Kidney epithelial cell (primary cell): ENCODE results near the gene RNASEH1. TPM values are rescaled to one million over a fixed set of nuclear protein-coding genes. Genes with fewer than 3 reads are reported as not detected.
"Not testable (repeated sequence)": the region's sequence is repeated elsewhere in the genome, so short reads cannot be mapped to it uniquely, and the experiment has no call there.

Source experiments
- DNase-seq: peaks from one replicate; pipeline ENCODE4 v3.0.0-alpha.2; 2010; ENCODE audit warnings: low read depth
- H3K27me3 ChIP-seq: 2 replicates; pipeline ENCODE4 v1.6.0; 2011; ENCODE audit warnings: low read length; ENCODE audit not compliant: control insufficient read depth, insufficient read depth
- H3K36me3 ChIP-seq: 2 replicates; pipeline ENCODE4 v1.5.1; 2011; ENCODE audit warnings: low read length; ENCODE audit not compliant: control insufficient read depth, insufficient read depth
- H3K4me3 ChIP-seq: 2 replicates; pipeline ENCODE4 v1.5.1; 2011; ENCODE audit warnings: low read depth, mild to moderate bottlenecking, control low read depth, low read length
- total RNA-seq: library from RNA; depleted of rRNA; stranded (reverse); fragments of >200 nt; gene quantifications from 2 replicates; pipeline ENCODE4 v1.2.3, GENCODE V29; 2015
- TF ChIP-seq, protein P1 (sequence below): IDR thresholded peaks from 2 replicates; pipeline ENCODE4 v1.5.1; 2011; ENCODE audit warnings: mild to moderate bottlenecking, moderate library complexity, low read length, control low read depth, inconsistent platforms; ENCODE audit not compliant: insufficient read depth, poor library complexity, severe bottlenecking

RNASEH1 gene
- total RNA-seq, 1 donor from 2014 or later: 43.0 TPM

DNA sequence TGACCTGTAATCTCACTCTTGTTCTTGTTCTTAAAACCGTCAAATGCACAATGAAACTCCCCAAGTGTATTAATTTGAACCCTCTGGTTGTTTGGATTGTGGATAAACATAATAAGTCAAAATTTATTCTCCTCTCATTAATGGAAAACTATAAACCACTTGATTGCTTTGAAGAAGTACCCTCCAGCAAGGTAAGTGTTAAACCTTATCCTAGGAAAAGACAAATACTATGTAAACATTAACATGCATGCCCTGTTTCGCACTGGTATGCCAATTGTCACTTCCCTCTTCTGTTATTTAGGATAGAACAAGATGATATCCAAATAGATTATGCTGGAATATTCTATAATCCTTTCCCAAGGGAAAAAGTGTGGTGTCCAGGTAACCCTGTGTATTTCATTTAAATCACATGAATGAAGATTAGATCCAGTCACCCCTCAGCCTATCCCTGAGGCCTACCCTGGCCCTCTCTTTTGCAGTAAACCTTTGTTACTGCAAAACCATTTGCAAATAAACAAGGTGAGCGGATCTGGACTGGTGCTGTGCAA, 40.1 kb downstream of the RNASEH1 start:
- Histone ChIP-seq H3K36me3 (no peaks in the 10 kb centered on the region), H3K4me3 (peak overlapping the region; percentile 72), H3K27me3 (no peaks in the 10 kb centered on the region)
- no peak for DNase-seq
- TF ChIP-seq, protein P1, sequence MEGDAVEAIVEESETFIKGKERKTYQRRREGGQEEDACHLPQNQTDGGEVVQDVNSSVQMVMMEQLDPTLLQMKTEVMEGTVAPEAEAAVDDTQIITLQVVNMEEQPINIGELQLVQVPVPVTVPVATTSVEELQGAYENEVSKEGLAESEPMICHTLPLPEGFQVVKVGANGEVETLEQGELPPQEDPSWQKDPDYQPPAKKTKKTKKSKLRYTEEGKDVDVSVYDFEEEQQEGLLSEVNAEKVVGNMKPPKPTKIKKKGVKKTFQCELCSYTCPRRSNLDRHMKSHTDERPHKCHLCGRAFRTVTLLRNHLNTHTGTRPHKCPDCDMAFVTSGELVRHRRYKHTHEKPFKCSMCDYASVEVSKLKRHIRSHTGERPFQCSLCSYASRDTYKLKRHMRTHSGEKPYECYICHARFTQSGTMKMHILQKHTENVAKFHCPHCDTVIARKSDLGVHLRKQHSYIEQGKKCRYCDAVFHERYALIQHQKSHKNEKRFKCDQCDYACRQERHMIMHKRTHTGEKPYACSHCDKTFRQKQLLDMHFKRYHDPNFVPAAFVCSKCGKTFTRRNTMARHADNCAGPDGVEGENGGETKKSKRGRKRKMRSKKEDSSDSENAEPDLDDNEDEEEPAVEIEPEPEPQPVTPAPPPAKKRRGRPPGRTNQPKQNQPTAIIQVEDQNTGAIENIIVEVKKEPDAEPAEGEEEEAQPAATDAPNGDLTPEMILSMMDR: no peak

DNA sequence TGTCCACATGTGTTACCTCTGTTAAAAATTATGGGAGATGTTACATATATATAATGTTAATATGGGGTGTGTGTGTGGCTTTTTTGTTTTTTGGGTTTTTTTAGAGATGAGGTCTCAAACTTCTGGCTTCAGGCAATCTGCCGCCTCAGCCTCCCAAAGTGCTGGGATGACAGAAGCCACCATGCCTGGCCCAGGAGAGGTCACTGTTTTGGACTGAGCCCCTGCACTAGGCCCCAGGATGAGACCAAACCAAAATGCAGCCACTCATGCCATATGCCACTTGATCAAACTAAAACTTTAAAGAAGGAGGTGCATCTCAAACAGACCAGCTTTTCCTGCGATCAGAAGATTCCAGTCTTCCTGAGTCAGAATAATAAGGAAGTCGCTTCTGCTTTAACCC, 41.3 kb downstream of the RNASEH1 start:
- Histone ChIP-seq H3K27me3 (no peaks in the 10 kb centered on the region), H3K4me3 (no peak overlapping the region), H3K36me3 (no peaks in the 10 kb centered on the region)
- DNase-seq: no peak
- TF ChIP-seq, protein P1: no peak

DNA sequence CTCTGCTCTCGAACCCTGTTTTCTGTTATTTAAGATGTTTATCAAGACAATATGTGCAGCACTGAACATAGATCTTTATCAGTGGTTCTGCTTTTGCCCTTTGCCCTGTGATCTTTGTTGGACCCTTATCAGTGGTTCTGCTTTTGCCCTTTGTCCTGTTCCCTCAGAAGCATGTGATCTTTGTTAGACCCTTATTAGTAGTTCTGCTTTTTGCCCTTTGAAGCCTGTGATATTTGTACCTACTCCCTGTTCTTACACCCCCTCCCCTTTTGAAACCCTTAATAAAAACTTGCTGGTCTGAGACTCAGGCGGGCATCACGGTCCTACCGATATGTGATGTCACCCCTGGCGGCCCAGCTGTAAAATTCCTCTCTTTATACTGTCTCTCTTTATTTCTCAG, 42.7 kb downstream of the RNASEH1 start:
- not testable (repeated sequence) for H3K27me3 ChIP-seq, H3K36me3 ChIP-seq, DNase-seq, H3K4me3 ChIP-seq

DNA sequence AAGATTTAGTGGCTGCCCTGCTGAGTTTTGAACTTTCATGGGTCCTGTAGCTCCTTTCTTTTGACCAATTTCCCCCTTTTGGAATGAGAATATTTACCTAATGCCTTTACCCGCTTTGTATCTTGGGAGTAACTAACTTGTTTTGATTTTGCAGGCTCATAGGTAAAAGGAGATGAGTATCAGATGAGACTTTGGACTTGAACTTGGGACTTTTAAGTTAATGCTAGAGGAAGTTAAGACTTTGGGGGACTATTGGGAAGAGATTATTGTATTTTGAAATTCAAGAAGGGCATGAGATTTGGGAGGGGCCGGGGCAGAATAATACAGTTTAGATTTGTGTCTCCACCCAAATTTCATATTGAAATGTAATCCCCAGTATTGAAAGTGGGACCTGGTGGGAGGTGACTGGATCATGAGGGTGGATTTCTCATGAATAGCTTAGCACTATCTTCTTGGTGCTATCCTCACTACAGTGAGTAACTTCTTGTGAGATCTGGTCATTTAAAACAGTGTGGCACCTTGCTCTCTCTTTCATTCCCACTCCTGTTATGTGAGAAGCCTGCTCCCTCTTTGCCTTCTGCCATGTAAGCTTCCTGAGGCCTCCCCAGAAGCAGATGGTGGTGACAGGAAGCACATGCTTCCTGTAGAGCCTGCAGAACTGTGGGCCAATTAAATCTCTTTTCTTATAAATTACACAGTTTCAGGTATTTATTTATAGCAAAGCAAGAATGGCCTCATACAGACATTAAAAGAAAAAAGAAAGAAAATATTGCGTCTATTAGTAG, 44.9 kb downstream of the RNASEH1 start:
- TF ChIP-seq, protein P1: no peak
- Histone ChIP-seq H3K36me3 (no peaks in the 10 kb centered on the region), H3K4me3 (no peak overlapping the region), H3K27me3 (no peaks in the 10 kb centered on the region)
- no peak for DNase-seq

DNA sequence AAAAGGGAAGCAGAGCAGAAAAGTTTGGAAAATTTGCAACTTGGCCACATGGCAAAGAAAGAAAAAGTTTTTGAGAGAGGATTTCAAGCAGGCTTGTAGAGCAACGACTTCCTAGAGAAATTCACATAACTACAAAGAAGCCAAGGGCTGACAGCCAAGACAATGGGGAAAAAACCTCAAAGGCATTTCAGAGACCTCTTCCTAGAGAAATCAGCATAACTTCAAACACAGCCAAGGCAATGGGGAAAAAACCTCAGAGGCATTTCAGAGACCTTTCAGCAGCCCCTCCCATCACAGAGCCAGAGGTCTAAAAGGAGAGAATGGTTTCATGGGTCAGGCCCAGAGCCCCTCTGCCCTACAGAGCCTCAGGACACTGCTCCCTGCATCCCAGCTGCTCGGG, 46.0 kb downstream of the RNASEH1 start:
- TF ChIP-seq, protein P1: no peak
- DNase-seq: no peak
- H3K27me3 ChIP-seq: no peaks in the 10 kb centered on the region

DNA sequence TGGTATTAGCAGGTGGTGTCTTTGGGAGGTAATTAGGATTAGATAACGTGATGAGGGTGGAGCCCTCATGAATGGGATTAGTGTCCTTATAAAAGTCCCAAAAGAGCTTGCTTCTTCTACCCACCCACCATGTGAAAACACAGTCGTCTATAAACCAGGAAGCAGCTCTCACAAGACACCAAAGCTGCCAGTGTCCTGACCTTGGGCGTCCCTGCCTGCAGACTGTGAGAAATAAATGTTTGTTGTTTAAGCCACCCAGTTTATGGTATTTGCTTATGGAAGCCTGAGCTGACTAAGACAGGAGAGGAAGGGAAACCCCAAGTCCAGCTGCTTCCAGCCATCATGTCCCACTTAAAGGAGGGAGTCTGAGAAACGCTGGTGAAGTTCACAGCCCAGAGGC, 52.4 kb downstream of the RNASEH1 start:
- Histone ChIP-seq H3K36me3 (no peaks in the 10 kb centered on the region), H3K27me3 (no peaks in the 10 kb centered on the region), H3K4me3 (no peak overlapping the region)
- TF ChIP-seq, protein P1: no peak
- DNase-seq: no peak

More for the DNA sequence above, 46.0 kb downstream of the RNASEH1 start:
- Histone ChIP-seq H3K4me3 (no peak overlapping the region), H3K36me3 (no peaks in the 10 kb centered on the region)
